ENCODE measurements around the gene NACAD.
"Not testable (repeated sequence)": the region's sequence is repeated elsewhere in the genome, so short reads cannot be mapped to it uniquely, and the experiment has no call there.

The NACAD gene

DNA sequence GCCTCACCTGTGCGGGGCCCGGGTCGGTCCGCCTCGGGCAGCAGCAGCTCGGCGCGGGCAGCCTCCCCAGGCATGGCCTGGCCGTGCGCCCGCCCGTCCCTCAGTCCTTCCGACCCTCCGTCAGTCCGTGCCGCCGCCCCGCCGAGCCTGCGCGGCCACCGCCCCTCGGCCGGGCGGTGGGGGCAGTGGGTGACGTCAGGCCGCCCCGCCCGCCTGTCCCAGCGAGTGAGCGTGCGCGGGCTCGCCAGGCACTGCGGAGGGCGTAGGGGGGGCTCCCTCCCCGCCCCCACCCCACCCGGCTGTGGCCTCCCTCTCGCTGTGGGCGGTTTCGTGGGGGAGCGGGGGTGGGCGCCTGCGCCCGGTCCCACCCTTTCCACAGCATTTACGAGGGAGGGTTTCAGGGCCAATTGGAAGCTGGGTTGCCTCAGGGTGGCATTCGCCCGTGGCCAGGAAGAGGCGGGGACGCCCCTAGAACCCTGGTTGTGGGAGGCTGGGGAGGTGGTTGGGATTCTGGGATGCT lies at the start of gene NACAD:
Gene NACAD (minus strand): TSS at position 149 of the 520 bp plus-strand sequence. CDS start 75 bp downstream, at position 74.
- DNase-seq = no peak

DNA sequence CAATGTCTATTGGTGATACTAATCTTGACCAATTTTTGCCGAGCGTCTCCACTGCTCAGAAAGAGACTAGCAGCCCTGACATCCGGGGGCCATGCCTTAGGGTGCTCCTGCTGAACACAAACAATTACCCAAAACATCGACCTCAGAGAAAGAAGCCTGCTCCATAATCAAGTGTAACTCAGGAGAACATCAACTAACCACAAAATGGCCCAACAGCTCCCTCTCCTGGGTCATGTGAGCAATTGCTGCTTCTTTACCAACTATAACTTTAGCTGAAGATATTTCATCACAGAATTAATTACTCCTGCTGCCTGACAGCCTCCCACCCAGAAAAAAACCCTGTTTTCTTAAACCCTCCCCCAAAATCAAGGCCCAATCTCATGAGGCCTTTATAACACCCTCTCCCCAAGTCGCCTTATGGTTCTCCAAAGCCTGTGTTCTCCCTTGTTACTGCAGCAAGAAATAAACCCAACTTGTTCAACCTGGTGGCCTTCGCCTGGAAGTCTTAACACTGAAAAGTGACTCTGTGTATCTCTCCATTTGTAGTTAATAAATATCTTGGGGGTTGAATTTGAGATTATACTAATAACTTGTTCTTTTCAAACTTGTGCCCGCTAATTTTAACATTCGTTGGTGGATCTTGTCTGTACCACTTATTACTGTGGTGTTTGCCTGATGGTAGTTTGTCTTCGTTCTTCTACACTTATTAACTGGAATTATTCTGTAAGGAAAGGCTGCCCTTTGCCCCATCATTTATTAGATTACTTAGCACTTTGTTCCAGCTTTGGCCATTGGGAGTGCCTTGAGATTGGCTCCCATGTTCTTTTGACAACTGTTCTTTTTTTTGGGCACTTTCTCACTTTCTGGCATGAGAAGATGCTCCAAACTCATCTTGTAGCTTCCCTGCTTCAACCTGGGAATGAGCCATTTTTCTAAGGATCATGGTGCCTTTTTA lies 47.6 kb upstream of the NACAD start:
- no peak for DNase-seq

GRCh38 chr7:45133877-45134276 lies 45.1 kb upstream of the NACAD start:
- no peak for DNase-seq

- DNase-seq = no peak
These were observed 44.6 kb upstream of the NACAD start for GRCh38 chr7:45133352-45133751.

- no peak for DNase-seq
These were observed 44.0 kb upstream of the NACAD start for GRCh38 chr7:45132708-45133320.

GRCh38 chr7:45131891-45132290 lies 43.1 kb upstream of the NACAD start:
- DNase-seq = no peak

DNA sequence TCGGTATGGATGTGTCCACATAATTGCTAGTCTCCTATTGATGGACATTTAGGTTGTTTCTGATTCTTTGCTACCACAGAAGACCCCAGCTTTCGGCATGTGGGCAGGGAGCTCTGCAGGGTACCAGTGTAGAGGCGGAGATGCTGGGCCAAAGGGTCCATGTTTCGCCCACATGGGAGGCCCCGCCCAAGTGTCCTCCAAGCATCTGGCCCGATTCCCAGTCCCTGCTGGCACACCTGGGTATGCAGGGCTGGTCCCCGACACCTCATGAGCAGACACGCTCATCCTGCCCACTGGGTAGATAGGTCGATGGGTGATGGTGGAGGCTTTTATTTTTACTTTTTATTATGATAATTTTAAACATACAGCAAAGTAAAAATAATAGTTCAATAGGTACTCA lies 42.1 kb upstream of the NACAD start:
- DNase-seq = no peak

GRCh38 chr7:45129906-45130305 lies 41.1 kb upstream of the NACAD start:
- DNase-seq = no peak

DNA sequence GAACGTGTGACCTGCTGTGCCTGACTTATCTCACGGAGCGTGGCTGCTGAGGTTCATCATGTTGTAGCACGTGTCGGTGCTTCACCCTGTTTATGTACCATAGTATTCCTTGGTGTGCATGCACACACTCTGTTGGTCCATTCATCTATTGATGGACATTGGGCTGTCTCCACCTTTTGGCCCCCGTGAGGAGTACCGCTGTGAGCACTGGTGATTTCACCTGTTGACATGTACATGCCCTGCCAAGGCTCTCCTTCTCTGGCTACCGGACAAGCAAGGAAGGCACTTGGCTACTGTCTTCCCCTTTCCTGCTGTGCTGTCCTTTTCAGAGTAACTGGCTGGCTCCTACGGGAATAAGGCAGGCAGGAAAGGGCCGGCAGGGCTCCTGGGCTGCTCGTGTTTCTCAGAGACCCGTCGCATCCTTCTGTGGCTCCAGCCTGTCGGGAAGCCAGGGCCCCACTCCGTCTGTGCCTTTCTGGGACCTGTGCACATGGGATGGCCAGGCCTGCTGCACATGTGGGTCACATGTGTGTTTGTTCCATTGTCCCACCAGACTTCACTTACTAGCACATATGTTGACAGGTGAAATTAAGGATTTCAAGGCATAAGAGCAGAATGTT lies 40.5 kb upstream of the NACAD start:
- no peak for DNase-seq

DNA sequence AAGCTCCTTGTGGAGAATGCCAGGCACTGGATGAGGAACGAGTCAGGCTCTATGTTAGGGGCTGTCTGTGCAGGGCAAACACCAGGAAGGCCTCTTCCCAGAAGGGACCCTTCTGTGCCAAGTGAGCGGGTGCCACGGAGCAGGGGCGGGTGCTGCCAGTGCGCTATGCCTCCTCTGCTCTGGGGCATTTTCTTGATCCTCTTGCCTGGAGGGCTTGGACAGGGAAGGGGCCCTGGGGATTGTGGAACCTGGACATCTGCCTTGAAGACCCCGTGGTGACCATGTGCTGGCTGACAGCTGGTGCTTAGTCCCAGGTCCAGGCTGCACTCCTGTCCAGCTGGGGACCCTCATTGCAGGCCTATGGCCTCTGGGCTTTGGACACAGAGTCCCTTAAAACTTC lies 38.2 kb upstream of the NACAD start:
- DNase-seq = no peak

DNA sequence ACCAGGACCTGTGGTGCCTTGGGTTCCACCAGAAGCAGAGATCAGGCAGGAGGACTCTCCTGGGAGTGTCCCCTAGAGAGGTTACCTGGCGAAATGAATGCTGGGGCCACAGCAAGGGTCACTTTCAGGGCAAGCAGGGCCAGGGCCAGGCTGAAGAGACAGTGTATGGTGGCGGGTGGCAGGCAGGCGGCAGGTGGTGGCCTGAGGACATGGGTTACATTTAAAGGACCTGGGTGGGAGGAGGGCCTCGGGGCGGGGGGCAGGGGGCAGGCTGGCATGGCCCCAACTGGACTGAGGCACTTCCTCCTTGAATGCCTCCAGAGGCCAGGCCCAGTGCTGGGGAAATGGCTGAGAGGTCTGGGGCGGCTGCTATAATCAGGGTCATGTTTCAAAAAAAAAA lies 37.4 kb upstream of the NACAD start:
- DNase-seq = no peak

DNA sequence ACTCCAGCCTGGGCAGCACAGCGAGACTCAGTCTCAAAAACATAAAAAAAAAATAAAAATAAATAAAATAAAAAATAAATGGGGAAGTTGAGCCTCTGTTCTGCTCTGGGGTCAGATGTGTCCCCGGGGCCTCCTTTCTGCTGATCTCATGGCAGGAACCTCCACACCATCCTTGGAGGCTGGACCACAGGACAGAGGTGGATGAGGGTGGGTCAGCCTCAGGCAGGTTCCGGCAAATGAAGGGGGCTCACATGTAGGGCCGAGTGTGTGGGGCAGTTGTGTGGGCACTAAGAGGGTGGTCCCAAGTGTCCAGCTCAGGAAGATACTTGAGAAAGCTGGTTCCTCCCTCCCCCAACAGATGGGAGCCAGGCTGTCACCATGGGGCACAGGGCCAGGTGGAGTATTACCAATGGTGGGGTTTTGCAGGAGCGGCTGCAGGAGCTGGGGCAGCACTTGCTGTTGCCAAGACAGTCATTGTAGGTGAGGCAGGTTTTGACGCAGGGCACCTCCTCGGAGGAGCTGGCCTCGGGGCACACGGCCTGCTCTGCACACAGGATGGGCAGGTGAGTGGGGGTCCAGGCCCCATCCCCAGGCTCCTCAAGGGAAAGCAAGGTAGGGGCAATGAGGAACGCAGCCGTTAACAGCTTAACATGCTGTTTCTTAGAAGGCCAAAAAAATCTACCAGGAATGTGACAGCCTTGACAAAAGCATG lies 36.6 kb upstream of the NACAD start:
- DNase-seq = no peak

DNA sequence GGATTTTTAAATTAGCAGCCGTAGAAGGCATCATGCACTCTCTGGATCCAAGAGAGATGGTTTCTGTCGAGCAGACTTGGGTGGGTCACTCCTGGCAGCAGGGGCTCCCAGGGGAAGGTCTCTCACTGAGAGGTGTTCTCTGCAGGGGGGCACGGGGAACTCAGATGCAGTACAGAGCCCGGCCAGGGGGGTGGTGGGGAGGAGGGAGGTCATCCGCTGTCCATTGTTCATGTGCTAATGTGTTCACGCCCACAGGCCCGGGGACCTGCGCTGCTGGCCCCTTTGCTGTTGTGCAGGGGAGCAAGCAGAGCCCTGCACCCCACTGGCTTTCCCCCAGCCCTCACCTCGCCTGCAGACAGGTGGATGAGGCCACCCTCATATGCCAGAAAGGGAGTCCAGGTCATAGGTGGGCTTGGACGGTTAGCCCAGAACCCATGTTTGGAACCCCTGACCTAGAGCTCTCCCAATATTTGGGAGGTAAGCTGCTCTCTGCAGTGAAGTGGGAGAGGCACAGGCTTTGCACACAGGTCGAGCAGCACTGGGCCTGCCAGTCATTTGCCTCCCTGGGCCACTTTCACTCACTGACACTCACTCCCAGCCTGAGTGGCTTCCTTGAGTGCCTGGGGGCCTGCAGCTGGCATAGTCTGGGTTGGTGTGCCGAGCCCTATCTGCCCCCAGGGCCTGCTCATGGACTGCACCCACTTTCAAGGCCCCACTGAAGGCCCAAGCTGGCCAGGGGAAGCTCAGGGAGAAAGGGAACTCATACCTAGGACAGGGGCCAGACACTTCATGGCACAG lies 35.3 kb upstream of the NACAD start:
- DNase-seq = no peak

DNA sequence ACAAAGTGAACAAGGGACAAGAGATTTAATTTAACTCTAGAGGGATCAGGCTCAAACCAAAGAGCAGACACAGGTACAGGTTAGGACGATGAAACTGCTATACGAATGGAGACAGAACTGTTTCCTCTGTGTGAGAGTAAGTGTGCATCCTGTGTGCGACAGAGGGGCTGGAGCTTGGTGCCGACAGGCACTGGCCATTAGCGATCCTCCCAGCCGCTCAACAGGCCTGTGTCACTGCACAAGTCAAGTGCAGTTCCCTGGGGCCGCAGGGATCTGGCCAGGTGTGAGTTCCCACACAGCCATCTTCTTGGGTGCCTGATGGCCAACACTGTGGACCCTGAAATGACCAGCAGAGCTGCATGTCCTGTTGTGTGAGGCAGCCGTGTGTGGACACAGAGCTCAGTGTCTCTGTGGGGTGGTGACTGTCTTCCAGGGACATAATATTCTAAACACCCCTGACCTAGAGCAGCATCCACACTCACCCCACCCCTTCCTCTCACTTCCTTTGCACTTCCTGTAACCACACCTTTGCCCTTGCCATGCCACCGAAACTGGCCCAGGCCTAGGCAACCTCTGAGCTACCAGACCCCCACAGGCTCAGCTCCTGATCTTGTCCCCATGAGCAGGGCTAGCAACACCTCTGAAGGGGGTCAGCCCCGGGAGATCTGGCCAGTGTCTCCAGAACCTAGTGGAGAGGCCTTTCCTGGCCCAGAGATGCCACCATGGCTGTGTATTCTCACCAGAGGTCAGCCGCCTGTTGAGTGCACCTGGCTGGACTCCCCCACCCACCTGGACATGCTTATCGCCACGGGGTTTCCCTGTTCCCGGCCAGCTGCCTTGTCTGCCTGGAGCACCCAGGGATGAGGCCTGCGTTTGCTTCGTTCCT lies 34.4 kb upstream of the NACAD start:
- DNase-seq = no peak

DNA sequence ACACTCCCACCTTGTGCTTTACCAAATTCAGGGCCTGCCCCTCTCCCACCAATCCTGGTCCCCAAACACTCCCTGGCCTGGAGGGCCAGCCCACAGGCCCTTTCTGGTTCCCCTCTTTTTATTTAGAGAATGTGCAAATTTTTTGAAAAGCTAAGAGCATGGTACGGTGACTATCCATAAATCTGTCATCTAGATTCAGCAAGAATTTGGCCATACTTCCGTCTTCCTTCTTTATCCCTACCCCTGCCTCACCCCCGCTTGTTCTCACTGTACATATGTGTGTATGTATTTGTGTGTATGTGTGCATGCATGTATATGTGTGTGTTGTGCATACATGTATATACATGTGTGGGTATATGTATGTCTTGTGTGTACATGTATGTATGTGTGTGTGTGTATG lies 30.8 kb upstream of the NACAD start:
- DNase-seq = no peak

DNA sequence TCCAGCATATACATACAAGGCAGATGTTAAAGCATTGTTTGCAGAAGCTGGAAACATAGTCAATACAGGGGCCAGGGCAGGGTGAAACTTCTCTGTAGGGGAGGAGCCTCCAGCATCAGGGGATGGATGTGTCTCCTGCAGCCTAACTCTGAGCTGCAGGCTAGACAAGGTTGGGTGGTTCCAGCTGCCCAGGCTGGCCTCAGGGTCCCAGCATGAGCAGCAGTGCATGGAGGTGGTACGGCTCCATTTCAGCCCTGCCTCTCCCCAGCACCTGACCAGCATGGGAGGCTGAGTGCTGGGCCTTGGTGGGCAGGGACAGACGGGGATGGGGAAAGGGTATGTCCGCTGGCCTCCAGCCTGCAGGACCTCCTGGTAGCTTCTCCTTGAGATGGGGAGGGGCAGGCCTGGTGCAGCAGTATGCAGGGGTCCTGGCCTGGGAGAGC lies 30.1 kb upstream of the NACAD start:
- no peak for DNase-seq

DNA sequence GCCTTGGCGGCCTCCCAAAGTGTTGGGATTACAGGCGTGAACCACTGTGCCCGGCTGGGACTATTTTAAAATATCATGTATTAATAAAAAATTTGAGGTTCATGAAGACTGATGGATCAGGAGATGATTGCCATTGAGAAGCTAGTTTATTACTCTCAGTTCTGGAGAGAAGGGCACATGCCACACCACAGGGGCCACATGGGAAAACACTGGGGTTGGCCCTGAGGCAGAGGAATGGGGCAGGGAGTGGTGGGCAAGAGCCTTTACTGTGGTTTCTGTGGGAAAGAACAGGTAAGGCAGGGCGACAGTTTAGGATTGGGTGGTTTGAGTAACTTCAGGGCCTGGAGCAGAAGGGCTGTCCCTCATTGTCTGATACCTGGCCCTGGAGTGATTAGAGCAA lies 29.5 kb upstream of the NACAD start:
- DNase-seq = no peak

DNA sequence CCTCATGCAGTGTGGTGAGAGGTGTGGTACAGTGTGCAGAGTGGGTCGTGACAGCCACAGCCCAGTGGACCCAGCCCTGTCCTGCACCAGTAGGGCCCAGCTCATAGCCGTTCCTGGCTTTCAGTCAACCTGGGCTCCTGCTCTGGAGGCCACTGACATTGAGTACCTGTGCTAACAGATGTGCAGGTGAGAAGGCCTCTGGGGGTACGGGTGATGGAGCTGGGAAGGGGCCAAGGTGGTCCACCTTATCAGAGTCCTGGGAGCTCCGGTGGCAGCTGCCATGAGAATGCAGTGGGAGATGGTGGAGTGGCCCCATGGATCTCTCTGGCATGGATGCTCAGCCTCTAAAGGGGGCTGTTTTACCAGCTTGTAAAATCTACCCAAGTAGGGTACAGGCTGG lies 28.8 kb upstream of the NACAD start:
- DNase-seq = no peak

GRCh38 chr7:45116048-45116447 lies 27.3 kb upstream of the NACAD start:
- no peak for DNase-seq

DNA sequence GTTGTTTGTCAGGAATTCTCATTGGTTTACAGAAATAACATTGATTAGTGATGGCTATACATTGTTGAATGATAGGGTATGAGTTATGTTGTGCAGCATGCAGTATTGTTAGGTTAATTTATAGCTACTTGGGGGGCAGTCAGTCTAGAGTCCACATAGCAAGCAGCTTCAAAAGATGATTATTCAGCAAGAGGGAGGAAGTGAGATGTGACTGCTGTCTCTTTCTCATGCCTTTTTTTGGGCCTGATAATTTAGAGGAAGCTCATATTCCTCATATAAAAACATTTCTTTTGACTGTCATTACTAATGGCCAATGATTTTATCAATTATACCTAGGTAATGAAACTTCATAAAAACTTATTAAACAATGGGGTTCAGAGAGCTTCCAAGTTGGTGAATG lies 26.2 kb upstream of the NACAD start:
- DNase-seq = no peak

- not testable (repeated sequence) for DNase-seq
These were observed 25.5 kb upstream of the NACAD start for GRCh38 chr7:45114257-45114656.

Measured in NCI-H1048 (cell line).